ENCODE measurements around the gene TBATA. TPM values are rescaled to one million over a fixed set of nuclear protein-coding genes. Genes with fewer than 3 reads are reported as not detected.
"Not testable (repeated sequence)": the region's sequence is repeated elsewhere in the genome, so short reads cannot be mapped to it uniquely, and the experiment has no call there.

TBATA gene
- polyA plus RNA-seq, 1 donor (not counting 4 experiments of a cell fraction or from before 2014, with no cell fraction given): not detected

DNA sequence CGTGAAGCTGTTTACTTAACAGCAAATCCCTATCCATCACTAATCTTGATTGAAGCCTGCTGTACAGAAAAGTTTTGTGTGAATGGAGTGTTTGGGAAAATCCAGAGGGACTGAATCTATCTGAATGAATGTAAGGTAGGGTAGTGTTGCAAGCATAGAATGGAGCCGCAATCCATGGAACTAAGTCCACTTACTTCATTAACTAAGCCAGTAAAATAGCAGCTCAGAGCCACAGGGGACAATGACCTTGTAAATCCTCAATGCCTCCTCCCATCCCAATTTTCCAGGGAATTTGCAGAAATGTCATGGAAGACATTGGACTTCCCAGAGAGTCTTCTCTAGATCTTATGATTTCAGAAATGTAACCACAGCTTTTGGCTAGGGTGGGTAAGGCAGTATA lies 15.2 kb downstream of the TBATA start:
- H3K9me1 ChIP-seq (ENCODE audit: control insufficient read depth, extremely low read depth, insufficient read depth, low read length): no peaks in the 10 kb centered on the region

DNA sequence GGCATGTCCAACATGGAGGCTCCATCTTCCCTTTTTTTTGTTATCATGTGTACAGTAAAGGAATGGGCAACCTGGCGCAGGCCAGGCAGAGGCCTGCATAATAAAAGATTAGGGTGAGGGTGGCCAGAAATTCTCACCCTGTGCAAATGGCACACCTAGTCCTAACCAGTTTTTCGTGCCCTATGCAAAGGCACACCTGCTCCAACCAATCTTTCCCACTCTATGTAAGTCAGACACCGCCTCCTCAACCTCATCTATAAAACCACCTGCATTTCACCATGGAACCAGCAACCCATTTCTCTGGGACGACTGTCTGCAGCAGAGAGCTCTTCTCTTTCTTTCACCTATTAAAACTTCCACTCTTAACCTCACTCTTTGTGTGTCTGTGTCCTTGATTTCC lies 16.1 kb downstream of the TBATA start:
- FAIRE-seq (no peak), DNase-seq (ENCODE audit: low read depth, low spot score) (no peak)
- no peaks in the 10 kb centered on the region for H3K36me3 ChIP-seq (ENCODE audit: control insufficient read depth in 2 of 2, extremely low read depth in 1 of 2, insufficient read depth in 2 of 2, low read length in 2 of 2)
- no peak overlapping the region for H2AFZ ChIP-seq (ENCODE audit: control insufficient read depth, low read length)
- peaks cover 13% of the 10 kb centered on the region for H3K27me3 ChIP-seq (ENCODE audit: control insufficient read depth, extremely low read depth, insufficient read depth, low read length)
- H3K27ac ChIP-seq (ENCODE audit: control insufficient read depth, insufficient read depth, low read length): no peak overlapping the region
- dilution Hi-C loops (cut with MboI; ENCODE audit: extremely low pct_ligation_motif_present, low sequenced_read_pairs): no loop called here
- no peak overlapping the region for H3K9ac ChIP-seq (ENCODE audit: control insufficient read depth, extremely low read depth, insufficient read depth, low read length)
- no peaks in the 10 kb centered on the region for H3K79me2 ChIP-seq (ENCODE audit: control insufficient read depth, insufficient read depth, low read length)
- H3K9me1 ChIP-seq (ENCODE audit: control insufficient read depth, extremely low read depth, insufficient read depth, low read length): no peaks in the 10 kb centered on the region
- H3K9me3 ChIP-seq (ENCODE audit: control insufficient read depth, low read depth, low read length): no peaks in the 10 kb centered on the region
- H3K4me1 ChIP-seq (ENCODE audit: control insufficient read depth, extremely low read depth, insufficient read depth, low read length): no peaks in the 10 kb centered on the region
- TF ChIP-seq, protein P1, sequence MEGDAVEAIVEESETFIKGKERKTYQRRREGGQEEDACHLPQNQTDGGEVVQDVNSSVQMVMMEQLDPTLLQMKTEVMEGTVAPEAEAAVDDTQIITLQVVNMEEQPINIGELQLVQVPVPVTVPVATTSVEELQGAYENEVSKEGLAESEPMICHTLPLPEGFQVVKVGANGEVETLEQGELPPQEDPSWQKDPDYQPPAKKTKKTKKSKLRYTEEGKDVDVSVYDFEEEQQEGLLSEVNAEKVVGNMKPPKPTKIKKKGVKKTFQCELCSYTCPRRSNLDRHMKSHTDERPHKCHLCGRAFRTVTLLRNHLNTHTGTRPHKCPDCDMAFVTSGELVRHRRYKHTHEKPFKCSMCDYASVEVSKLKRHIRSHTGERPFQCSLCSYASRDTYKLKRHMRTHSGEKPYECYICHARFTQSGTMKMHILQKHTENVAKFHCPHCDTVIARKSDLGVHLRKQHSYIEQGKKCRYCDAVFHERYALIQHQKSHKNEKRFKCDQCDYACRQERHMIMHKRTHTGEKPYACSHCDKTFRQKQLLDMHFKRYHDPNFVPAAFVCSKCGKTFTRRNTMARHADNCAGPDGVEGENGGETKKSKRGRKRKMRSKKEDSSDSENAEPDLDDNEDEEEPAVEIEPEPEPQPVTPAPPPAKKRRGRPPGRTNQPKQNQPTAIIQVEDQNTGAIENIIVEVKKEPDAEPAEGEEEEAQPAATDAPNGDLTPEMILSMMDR (optimal IDR thresholded peaks at IDR 0.05 in 1 of 3, IDR thresholded peaks at IDR 0.05 in 1 of 3, conservative IDR thresholded peaks at IDR 0.05 in 1 of 3; ENCODE audit: extremely low read depth in 1 of 3, insufficient read depth in 2 of 3, low read length in 3 of 3): no peak
- TF ChIP-seq EZH2 (IDR thresholded peaks at IDR 0.05; ENCODE audit: low read length): no peak
- no peaks in the 10 kb centered on the region for H4K20me1 ChIP-seq (ENCODE audit: control insufficient read depth, extremely low read depth, insufficient read depth, low read length)
- H3K4me3 ChIP-seq (ENCODE audit: control insufficient read depth in 2 of 3, extremely low read depth in 1 of 3, insufficient read depth in 2 of 3, low read depth in 1 of 3, low read length in 3 of 3): no peak overlapping the region
- no peak overlapping the region for H3K4me2 ChIP-seq (ENCODE audit: control insufficient read depth, extremely low read depth, insufficient read depth, low read depth, low read length)

More for the DNA sequence above, 15.2 kb downstream of the TBATA start:
- no peak for TF ChIP-seq EZH2 (IDR thresholded peaks at IDR 0.05; ENCODE audit: low read length)
- TF ChIP-seq, protein P1 (optimal IDR thresholded peaks at IDR 0.05 in 1 of 3, IDR thresholded peaks at IDR 0.05 in 1 of 3, conservative IDR thresholded peaks at IDR 0.05 in 1 of 3; ENCODE audit: extremely low read depth in 1 of 3, insufficient read depth in 2 of 3, low read length in 3 of 3): no peak
- Histone ChIP-seq H3K9ac (ENCODE audit: control insufficient read depth, extremely low read depth, insufficient read depth, low read length) (no peak overlapping the region), H3K4me2 (ENCODE audit: control insufficient read depth, extremely low read depth, insufficient read depth, low read depth, low read length) (no peak overlapping the region), H3K36me3 (ENCODE audit: control insufficient read depth in 2 of 2, extremely low read depth in 1 of 2, insufficient read depth in 2 of 2, low read length in 2 of 2) (no peaks in the 10 kb centered on the region), H3K4me3 (ENCODE audit: control insufficient read depth in 2 of 3, extremely low read depth in 1 of 3, insufficient read depth in 2 of 3, low read depth in 1 of 3, low read length in 3 of 3) (no peak overlapping the region), H3K27me3 (ENCODE audit: control insufficient read depth, extremely low read depth, insufficient read depth, low read length) (peaks cover 14% of the 10 kb centered on the region), H4K20me1 (ENCODE audit: control insufficient read depth, extremely low read depth, insufficient read depth, low read length) (no peaks in the 10 kb centered on the region), H2AFZ (ENCODE audit: control insufficient read depth, low read length) (no peak overlapping the region), H3K9me3 (ENCODE audit: control insufficient read depth, low read depth, low read length) (no peaks in the 10 kb centered on the region), H3K4me1 (ENCODE audit: control insufficient read depth, extremely low read depth, insufficient read depth, low read length) (no peaks in the 10 kb centered on the region), H3K27ac (ENCODE audit: control insufficient read depth, insufficient read depth, low read length) (no peak overlapping the region), H3K79me2 (ENCODE audit: control insufficient read depth, insufficient read depth, low read length) (no peaks in the 10 kb centered on the region)
- DNase-seq (ENCODE audit: low read depth, low spot score) (no peak), FAIRE-seq (no peak)
- dilution Hi-C loops (cut with MboI; ENCODE audit: extremely low pct_ligation_motif_present, low sequenced_read_pairs): no loop called here

DNA sequence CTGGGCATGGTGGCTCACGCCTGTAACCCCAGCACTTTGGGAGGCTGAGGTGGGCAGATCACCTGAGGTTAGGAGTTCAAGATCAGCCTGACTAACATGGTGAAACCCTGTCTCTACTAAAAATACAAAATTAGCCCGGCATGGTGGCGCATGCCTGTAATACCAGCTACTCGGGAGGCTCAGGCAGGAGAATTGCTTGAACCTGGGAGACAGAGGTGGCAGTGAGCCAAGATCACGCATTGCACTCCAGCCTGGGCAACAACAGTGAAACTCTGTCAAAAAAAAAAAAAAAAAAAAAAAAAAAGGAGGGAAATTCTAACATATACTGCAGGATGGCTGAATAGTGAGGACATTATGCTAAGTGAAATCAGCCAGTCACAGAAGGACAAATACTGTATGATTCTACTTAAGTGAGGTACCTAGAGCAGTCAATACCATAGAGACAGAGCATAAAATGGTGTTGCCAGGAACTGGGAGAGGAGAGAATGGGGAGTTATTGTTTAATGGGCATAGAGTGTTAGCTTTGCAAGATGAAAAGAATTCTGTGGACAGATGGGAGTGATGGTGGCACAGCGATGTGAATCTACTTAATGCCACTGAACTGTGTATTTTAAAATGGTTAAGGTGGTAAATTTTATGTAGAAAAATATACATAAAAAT lies 17.0 kb downstream of the TBATA start:
- not testable (repeated sequence) for FAIRE-seq

More for the DNA sequence above, 17.0 kb downstream of the TBATA start:
- H3K9ac ChIP-seq (ENCODE audit: control insufficient read depth, extremely low read depth, insufficient read depth, low read length); DNase-seq (ENCODE audit: low read depth, low spot score); H3K4me2 ChIP-seq (ENCODE audit: control insufficient read depth, extremely low read depth, insufficient read depth, low read depth, low read length); dilution Hi-C loops (cut with MboI; ENCODE audit: extremely low pct_ligation_motif_present, low sequenced_read_pairs); H3K4me3 ChIP-seq (ENCODE audit: control insufficient read depth in 2 of 3, extremely low read depth in 1 of 3, insufficient read depth in 2 of 3, low read depth in 1 of 3, low read length in 3 of 3); H3K36me3 ChIP-seq (ENCODE audit: control insufficient read depth in 2 of 2, extremely low read depth in 1 of 2, insufficient read depth in 2 of 2, low read length in 2 of 2); H3K27ac ChIP-seq (ENCODE audit: control insufficient read depth, insufficient read depth, low read length); H3K9me1 ChIP-seq (ENCODE audit: control insufficient read depth, extremely low read depth, insufficient read depth, low read length); H4K20me1 ChIP-seq (ENCODE audit: control insufficient read depth, extremely low read depth, insufficient read depth, low read length); H3K9me3 ChIP-seq (ENCODE audit: control insufficient read depth, low read depth, low read length); H3K4me1 ChIP-seq (ENCODE audit: control insufficient read depth, extremely low read depth, insufficient read depth, low read length); H2AFZ ChIP-seq (ENCODE audit: control insufficient read depth, low read length); H3K79me2 ChIP-seq (ENCODE audit: control insufficient read depth, insufficient read depth, low read length): not testable (repeated sequence)
- H3K27me3 ChIP-seq (ENCODE audit: control insufficient read depth, extremely low read depth, insufficient read depth, low read length): peaks cover 13% of the 10 kb centered on the region
